Neutrophil (primary cell): ENCODE measurements around the gene LOXL1.

ENCODE experiments used
- H3K27ac ChIP-seq: fragments of 200-600 bp; sonication (generic); 2 replicates; pipeline ENCODE4 v1.5.1; 2016; ENCODE audit warnings: mild to moderate bottlenecking, moderate library complexity
- H3K27me3 ChIP-seq: fragments of 200-600 bp; sonication (generic); 2 replicates; pipeline ENCODE4 v1.6.0; 2016; ENCODE audit warnings: mild to moderate bottlenecking
- H3K36me3 ChIP-seq: fragments of 200-600 bp; sonication (generic); 2 replicates; pipeline ENCODE4 v1.5.1; 2017
- H3K4me1 ChIP-seq, 2 experiments: fragments of 200-600 bp in 1 of 2; sonication (generic) in 1 of 2; 1 replicate in 1 of 2; 2 replicates in 1 of 2; pipeline versions ENCODE4 v1.5.1 to v1.6.1; 2013 to 2016; ENCODE audit warnings: low read depth in 1 of 2, low read length in 1 of 2, mild to moderate bottlenecking in 1 of 2, moderate library complexity in 1 of 2; ENCODE audit not compliant: control insufficient read depth in 1 of 2, insufficient read depth in 1 of 2
- H3K4me3 ChIP-seq, 2 experiments: fragments of 200-600 bp in 1 of 2; sonication (generic) in 1 of 2; 1 replicate in 1 of 2; 2 replicates in 1 of 2; pipeline ENCODE4 v1.5.1; 2013 to 2016; ENCODE audit warnings: low read depth in 1 of 2, low read length in 1 of 2, mild to moderate bottlenecking in 1 of 2, moderate library complexity in 1 of 2
- H3K9me3 ChIP-seq: fragments of 200-600 bp; sonication (generic); 2 replicates; pipeline ENCODE4 v1.5.1; 2016
- CTCF ChIP-seq: fragments of 200-600 bp; sonication (generic); IDR thresholded peaks from 2 replicates; pipeline ENCODE4 v1.5.1; 2016; ENCODE audit warnings: antibody characterized with exemption

Gene LOXL1

GRCh38 chr15:73996267-73996666, 70.0 kb downstream of the LOXL1 start:
- Histone ChIP-seq H3K27ac (peak overlapping the region; percentile 91), H3K4me3 (peak overlapping the region; percentile 55 to 70), H3K4me1 (peaks cover 61 to 62% of the 10 kb centered on the region in 2 experiments), H3K27me3 (no peaks in the 10 kb centered on the region), H3K36me3 (peaks cover 18% of the 10 kb centered on the region), H3K9me3 (no peaks in the 10 kb centered on the region)
- no peak for TF ChIP-seq CTCF

GRCh38 chr15:73996939-73997338, 70.7 kb downstream of the LOXL1 start:
- H3K27ac ChIP-seq: peak overlapping the region; percentile 91
- peaks cover 18% of the 10 kb centered on the region for H3K36me3 ChIP-seq
- no peaks in the 10 kb centered on the region for H3K9me3 ChIP-seq
- H3K4me3 ChIP-seq: peak overlapping the region; percentile 54 to 55
- H3K4me1 ChIP-seq: peaks cover 54 to 56% of the 10 kb centered on the region in 2 experiments
- H3K27me3 ChIP-seq: no peaks in the 10 kb centered on the region
- TF ChIP-seq CTCF: no peak

GRCh38 chr15:73997986-73998385, 71.7 kb downstream of the LOXL1 start:
- H3K4me3 ChIP-seq: no peak overlapping the region
- no peaks in the 10 kb centered on the region for H3K9me3 ChIP-seq
- H3K4me1 ChIP-seq: peaks cover 46 to 47% of the 10 kb centered on the region in 2 experiments
- no peaks in the 10 kb centered on the region for H3K27me3 ChIP-seq
- peak overlapping the region; percentile 91 for H3K27ac ChIP-seq
- no peak for TF ChIP-seq CTCF
- H3K36me3 ChIP-seq: peaks cover 23% of the 10 kb centered on the region
